Stimulated activated CD8-positive, alpha-beta memory T cell treated with anti-CD3 and anti-CD28 coated beads, Interleukin-7, amount 100 ng/mL, for 48 hours (primary cell): Measurements from ENCODE around the gene FARP1.

Experiments used
- DNase-seq, 2 donors: peaks; one replicate each; pipeline ENCODE4 v3.0.0-alpha.2; 2020; ENCODE audit warnings: low read depth in 1 of 2; ENCODE audit errors: extremely low read depth in 1 of 2

FARP1 gene

DNA sequence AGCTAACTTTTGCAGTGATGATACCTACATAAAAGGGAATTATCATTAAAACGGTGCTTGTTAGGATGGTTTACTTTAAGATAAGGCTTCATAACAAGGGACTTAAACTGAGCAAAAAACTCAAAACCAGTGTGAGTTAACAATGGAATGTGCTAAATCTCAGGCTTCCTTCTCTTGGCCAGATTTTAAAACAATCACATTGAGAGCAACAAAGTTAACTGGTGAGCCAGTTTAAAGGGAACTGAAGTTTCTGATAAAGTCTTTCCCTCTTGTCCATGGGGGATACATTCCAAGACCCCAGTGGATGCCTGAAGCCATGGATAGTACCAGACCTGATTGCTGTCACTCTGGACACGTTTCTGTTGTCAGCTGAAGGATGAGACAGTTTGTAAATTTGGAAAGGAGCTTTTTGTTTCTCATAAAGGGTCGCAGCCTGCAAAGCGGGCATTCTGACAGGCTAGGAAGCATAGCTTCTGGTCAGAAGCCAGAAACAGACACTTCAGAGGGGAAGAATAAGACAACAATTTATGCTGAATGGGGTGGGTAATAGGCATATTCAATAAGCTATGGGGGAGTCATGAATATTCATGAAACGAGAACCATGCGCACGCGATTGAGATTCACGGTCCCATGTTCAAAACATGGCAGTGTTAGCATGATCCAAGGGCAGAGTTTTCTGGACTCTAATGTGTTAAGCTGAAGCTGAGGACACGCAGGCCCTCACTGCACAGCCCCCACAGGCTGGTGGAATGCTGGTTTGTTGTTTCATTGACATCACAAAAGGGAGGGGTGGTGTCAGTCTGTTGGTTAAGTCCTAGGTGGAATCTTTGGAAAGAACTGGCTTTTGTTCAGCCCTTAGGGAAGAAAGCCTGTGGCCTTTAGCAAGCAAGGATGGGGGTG, 184.7 kb downstream of the FARP1 start:
- DNase-seq: no peak

DNA sequence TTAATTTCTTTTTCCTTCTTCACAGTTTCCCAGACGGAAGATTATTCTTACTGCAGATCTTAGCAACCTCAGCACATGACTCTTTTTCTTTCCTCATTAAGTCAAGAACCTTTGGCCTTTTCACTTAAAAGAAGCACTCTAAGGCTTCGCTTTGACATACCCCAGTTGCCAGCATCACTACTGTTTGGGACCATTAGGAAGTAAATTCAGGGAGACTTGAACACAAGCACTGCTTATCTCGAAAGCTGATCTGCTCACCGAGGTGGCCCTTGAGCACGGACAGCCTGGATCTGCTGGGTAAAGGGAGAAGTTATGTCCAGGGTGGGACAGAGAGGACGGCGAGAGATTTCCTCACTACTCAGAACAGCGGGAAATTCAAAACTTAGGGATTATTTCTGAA, 185.6 kb downstream of the FARP1 start:
- no peak for DNase-seq

DNA sequence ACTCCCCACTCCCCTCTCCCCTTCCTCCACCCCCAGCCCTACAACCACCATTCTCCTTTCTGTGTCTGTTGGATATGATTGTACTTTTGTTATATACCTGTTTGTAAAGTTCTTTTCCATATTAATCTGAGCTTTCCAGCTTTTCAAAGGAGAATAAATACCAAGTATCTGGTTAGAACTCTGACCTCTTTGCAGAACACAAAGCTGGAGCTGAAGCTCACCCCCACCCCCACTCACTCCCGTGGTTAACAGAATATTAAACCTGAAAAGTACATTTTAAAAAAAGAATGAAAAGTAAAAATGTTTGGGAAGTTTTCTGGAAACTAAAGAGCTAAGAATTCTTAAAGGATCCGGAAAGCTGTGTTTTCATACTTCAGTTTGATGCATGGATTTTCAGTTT, 189.3 kb downstream of the FARP1 start:
- no peak for DNase-seq

DNA sequence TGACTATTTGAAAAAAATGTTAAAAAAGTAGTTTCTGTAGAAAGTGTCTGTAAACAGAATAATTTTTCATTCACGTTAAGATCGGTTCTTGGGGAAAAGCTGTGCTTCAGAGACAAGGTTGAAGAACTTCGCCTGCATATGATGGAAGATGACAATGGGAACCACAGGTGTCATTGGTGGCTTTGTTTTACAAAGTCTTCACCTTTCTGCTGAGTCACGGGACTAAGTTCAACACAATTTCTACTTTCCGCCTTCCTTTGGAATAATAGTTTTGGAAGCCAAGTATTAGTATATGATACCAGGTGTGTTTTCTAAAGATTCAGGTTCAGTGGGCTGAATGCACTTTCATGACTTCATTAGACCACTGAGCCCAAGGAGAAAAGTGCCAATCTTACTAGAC, 189.8 kb downstream of the FARP1 start:
- no peak for DNase-seq

DNA sequence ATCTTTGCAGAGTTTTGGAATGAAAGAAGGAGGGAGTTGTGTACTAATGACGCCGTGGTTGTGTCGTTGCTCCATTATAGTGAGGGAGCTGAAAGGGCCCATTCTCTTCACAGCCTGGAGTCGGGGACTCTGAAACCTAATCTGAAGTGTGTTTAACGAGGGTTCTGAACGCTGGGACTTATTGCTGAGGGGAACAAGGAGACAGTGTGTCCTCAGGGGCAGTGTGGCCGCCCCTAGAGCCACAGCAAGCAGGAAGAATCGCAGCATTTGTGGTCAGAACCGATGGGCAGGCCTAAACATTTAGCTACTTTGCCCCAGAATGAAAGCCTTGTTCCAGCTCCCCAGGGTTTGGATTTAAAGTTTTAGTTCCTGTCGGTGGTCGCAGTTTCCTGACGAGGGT, 190.6 kb downstream of the FARP1 start:
- no peak for DNase-seq

DNA sequence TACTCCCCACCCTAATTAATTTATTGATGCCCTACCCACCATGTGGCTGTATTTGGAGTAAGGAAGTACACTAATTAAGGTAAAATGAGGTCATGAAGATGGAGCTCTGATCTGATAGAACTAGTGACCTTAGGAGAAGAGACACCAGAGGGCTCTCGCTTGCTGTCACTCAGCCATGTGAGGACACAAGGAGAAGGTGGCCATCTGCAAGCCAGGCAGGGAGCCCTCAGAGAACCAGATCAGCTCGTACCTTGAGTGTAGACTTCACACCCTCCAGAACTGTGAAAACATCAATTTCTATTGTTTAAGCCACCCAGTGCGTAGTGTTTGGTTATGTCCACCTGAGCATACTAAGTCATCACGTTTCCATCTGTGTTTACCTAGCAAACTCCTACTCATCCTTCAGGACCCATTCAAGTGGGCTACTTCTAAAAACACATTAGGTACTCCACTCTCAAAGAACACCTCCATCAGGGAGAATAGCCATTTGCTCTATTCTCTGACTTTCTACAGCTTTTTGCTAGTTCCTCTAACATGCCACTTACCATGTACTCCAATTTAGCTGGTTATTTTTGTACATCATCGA, 191.8 kb downstream of the FARP1 start:
- no peak for DNase-seq

DNA sequence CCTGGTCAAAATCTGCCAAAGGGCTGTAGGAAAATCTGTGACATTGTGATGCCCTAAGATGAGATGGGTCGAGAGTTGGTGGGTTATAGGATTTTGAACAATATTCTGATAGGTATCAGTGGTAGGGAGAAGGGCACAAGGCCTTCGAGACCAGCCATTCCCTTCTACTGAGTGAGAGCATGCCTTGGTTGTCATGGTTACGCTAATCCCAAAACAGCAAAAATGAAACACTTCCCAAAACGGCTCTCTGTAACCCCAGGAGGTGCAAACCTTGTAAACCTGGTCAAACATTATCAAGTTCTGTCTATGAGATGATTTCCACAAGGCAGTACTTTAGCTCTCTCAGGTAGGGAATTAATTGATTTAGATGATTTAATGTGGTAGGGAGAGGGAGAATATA, 192.8 kb downstream of the FARP1 start:
- DNase-seq: no peak

DNA sequence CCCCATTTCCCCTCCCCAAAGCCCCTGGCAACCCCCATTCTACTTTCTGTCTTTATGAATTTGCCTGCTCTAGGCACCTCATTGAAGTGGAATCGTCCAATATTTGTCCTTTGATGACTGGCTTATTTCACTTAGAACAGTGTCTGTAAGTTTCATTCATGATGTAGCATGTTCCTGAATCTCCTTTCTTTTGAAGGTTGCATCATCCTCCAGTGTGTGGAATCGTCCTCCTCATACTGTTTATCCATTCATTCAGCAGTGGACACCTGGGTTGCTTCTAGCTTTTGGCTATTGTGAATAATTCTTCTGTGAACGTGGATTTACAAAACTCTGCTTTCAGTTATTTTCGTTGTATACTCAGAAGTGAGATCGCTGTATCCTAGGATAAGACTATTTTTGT, 195.4 kb downstream of the FARP1 start:
- no peak for DNase-seq

DNA sequence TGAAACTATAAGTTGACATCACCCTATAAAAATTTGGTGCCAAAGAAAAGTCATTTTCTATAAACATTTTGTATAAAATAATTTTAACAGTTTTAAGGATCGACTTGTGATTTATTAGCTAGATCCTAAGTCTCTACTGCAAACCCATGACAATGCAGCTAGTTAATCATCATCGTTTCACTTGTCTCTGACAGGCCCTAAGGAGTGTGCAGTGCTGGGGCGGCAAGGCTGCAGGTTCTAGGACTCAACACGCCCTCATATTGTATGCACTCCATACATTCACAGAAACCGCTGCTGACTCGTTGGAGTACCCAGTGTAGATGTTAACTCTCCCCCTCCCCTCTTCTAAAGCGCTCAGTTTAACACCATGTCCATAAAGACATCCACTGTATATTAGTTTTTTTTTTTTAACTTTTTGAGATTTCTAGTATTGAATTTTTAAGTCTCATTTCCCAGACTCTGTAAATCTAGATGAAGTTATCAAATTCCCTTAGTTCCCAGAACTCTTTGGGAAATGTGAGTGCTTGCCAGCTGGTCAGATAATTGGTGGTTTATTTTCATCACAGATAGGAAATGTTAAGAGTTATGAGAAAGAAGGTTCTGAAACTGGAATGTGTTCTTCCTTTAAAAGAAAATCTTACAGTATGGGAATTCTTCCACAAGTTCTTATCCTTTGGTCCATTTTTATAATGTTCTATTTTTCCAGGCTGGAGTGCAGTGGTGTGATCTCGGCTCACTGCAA, 197.0 kb downstream of the FARP1 start:
- DNase-seq: no peak

DNA sequence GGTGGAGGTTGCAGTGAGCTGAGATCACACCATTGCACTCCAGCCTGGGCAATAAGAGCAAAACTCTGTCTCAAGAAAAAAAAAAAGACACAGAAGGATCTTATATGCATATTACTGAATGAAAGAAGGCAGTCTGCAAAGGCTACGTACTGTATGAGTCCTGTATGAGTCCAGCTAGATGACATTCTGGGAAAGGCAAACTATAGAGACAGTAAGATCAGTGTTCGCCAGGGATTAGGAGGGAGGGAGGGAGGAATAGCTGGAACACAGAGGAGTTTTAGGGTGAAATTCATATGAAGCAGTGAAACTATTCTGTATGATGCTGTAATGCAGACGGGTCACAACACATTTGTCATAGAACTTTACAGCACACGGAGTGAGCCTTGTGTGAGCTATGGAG, 200.1 kb downstream of the FARP1 start:
- no peak for DNase-seq

DNA sequence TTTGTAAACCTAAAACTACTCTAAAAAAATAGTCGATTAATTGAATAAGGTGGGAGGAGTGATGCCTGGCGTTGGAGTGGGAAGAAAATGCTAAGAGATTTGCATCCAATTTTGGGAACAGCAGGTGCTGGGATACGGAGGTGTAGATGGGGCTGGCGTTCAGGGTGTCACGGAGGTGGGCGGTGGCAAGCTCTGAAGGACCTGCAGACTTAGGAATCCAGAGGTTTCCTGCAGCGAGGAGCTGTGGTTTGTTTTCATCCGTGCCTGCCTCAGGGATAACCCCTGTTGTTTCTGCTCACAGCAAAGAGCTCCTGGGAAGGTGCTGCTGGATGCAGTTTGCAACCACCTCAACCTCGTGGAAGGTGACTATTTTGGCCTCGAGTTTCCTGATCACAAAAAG, 200.6 kb downstream of the FARP1 start:
- DNase-seq: no peak

DNA sequence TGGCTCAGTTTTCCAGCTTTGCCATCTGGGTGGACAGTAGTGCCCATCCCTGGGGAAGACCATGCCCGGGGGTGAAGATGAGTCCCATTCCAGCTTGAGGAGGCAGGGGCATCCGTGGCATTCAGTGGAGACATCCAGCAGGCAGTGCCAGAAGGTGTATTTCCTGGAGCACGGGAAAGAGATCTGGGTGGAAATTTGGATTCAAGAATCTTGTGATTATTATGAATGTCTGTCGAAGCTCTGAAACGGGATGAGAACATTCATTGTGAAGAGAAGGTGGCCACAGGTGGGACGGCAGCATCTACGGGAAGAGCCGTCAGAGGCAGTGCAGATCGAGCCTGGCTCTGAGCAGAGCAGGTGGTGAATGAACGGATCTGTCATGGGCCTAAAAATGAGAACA, 201.5 kb downstream of the FARP1 start:
- no peak for DNase-seq

DNA sequence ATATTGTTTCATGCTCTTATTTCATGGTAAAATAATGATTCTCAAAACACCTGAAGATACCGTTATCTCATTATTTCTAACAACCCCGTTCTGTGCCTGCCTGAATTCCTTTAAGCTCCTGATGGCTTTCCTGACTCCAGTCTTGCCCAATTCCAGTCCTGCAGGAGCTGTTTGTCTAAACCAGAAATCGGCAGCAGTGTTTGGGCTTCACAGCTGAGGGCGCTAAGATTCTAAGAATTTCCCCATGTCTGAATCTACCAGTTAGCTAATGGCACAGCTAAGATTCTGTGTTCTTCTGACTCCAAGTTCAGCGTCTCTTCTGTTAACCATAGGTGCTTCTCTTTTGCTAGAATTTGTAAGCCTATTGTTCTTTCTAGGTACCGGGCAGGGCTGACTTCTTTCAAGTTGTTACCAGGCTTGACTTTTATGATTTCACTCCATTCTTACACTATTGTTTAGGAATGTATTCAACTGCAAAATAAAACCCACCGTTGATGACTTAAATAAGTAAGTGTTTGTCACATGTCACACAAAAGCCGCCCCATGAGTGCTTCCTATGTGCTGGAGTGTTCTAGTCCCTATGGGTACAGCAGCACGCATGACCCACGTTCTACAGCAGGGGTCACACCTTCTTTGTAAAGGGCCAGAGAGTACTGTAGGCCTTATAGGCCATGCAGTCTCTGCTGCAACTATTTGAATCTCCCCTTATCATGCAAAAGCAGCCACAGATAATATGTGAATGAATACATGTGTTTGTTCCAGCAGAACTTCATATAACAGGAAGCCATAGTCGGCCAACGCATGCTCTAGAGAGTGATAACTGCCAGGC, 202.4 kb downstream of the FARP1 start:
- no peak for DNase-seq

DNA sequence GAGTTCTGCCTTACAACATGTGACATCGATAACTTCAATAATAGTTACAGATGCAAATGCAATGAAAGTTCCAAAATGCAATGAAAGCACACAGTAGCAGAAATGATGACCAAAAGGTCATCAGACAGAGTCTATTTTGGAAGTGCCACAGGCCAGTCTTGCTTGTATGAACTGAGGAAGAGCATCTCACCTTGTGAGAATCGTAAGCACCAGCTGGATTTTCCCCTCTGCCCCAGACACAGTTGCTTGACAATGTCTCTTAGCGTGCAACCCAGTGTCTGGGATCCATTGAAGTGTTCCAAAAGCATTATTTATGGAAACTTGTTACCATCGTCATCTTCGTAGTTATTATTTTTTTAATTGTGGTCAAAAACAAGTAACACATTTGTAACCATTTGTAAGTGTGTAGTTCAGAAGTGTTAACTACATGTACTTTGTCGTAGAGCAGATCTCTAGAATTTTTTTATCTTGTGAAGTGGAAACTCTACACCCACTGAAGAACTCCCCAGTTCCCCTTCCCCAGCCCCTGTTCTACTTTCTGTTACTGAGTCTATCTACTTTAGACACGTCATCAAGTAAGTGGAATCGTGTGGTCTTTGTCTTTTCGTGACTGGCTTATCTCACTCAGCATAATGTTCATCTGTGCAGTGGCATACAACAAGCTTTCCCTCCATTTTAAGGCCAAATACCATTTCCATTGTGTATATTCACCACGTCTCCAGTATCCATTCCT, 204.2 kb downstream of the FARP1 start:
- DNase-seq: no peak

DNA sequence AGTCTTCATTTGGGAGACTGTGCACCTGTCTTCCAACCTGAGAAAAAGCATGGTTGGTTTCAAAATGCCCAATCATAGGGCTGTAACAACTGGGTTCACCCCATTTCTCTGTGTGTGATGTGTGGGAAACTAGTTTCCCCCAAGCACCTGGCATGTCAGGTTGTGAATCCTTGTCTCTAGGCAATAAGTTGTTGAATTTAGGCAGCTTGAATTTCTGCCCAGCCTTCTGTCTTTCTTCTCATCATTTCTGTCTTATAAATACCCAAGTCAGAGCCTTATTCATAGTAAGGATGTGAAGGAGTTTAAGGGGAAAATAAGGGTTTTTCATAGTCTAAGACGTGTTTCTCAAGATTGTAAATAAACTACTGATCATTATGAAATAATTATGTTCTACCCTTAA, 204.9 kb downstream of the FARP1 start:
- DNase-seq: no peak

DNA sequence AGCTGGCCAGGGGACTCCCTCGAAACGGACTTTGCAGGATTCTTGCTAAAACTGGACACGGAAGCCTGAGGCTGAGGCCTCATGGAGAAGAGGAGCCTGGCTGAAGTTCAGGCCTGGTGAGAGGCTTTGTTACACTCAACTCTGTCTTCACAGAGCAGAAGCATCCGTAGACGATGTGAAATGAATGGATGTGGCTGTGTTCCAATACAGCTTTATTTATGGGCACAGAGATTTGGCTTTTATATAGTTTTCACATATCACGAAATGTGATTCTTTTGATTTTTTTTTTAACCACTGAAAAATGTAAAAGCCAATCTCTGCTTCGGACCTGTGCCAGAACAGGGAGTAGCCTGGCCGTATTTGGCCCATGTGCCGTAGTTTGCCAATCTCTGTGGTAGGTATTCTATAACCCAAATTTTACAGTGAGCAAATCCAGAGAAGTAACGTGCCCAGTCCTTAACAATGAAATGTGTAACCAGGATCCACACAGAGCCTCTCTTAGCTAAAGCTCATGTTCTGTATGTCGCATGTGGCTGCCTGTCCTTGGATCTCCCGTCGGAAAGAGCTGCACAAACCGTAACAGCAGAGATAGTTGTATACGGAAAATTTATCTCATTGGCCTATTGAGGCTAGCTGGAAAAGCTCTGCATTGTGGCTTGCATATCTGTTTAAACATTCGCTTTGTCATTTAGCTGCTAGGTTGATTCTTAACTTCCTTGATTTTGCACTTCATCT, 205.7 kb downstream of the FARP1 start:
- no peak for DNase-seq

DNA sequence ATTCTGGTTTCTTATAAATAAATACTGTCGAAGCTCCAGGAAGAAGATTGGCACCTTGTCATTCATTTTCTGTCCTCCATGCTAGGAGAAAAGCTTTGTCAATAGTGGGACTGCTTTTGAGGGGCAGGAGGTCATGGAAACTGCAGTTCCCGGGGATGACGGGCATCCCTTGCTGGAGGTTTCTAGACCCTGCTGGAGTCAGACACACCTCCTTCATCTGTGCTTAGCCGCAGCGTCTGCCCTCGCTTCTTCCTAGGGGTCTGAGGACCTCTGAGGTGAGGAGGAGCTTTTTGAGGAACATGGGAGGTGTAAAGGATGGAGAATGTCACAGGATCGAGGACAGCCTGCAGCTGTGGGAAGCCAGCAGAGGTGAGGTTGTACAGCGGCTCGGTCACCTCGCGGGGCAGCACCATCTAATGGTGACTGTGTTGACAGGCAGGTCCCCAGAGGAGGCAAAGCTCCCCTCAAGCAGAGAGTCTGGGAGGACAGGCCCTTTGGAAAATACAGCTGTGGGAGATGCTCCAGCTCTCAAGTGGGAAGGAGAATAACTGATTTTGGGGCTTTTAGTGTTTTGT, 206.9 kb downstream of the FARP1 start:
- DNase-seq: no peak

DNA sequence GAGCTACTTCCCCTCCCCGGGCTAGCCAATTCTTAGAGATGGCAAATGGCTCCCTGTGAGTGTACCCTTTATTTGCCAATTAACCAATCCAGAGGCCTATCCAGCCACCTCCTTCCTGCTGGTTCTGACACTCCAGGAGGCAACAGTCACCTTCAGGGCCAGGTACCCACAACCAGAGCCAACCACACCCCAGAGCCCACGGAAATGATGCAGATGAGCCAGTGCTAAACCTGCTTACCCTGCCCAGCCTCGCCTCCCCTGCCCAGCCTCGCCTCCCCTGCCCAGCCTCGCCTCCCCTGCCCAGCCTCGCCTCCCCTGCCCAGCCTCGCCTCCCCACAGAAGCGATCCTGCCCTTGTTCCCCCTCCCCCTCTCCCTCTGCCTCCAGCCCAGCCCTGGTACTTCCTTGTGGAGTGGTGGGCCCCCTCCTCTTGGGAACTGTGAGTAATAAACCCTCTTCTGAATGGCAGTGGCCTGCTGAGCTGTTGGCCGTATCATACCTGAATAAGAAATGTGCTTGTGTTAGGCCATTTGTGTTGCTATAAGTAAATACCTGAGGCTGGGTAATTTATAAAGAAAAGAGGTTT, 207.9 kb downstream of the FARP1 start:
- no peak for DNase-seq

DNA sequence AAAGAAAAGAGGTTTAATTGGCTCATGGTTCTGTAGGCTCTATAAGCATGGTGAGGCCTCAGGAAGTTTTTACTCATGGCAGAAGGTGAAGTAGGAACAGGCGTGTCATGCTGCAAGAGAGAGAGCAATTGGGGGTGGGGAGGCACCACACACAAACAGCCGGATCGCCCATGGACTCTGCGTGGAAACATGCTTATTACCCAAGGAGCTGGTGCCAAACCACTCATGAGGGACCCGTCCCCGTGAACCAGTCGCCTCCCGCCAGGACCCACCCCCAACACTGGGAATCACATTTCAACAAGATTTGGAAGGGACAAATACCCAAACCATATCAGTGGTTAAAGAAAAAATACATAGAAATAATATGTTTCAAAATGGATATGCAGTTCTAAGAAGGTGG, 208.7 kb downstream of the FARP1 start:
- no peak for DNase-seq
